GM21447 (cell line): ENCODE data around the gene LYRM4.

Experiments
- ATAC-seq: cut with Tn5 transposase; IDR thresholded peaks from one replicate; pipeline ENCODE4 v1.9.1; 2021; ENCODE audit not compliant: unreplicated experiment

LYRM4 gene

GRCh38 chr6:5247201-5247600, 13.5 kb downstream of the LYRM4 start:
- ATAC-seq = no peak

DNA sequence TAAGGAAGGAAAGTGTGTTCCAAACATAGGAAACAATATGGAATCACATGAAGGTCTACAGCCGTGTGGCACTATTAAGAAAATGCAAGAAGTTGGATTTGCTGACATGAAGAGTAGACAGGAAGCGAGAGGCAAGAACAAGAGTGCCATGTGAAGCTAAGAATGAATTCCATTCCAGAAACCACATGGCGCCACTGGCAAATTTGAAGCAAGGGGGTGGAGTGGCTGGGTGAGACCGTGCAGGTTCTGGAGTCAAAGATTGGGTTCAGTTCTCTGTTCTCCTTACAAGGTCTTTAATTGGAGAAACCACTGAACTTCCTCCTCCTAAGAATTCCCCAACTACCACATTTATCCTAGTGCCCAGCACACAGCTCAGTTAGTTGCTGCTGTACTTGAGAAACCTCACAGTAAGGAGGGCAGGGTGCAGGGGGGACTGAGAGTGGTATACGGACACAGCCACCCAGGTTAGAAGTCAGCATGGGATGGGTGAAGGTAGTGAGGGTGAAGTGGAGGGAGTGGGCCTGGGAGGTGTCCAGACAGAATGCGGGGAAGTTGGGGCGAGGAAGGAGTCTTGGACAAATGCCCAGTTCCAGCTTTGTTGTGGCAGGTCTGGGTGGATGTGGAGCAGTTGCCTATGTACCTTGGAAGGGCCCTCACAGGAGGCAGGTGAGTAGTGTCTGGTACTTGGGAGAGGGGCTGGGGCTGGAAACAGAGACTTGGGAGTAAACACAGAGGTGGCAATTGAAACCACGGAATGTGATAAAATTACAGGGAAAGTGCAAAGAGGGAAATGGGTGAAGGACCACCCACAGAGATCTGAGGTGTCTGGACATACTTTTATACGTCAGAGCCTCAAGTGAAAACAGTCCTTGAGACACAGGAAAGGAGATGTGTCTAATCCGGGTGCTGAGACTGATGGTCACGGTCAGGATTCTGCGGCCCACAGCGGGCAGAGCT, 14.3 kb downstream of the LYRM4 start:
- no peak for ATAC-seq

GRCh38 chr6:5243069-5243468, 17.7 kb downstream of the LYRM4 start:
- no peak for ATAC-seq

- no peak for ATAC-seq
Measured at GRCh38 chr6:5241252-5241651, 19.5 kb downstream of the LYRM4 start.

GRCh38 chr6:5238336-5238735, 22.4 kb downstream of the LYRM4 start:
- no peak for ATAC-seq

DNA sequence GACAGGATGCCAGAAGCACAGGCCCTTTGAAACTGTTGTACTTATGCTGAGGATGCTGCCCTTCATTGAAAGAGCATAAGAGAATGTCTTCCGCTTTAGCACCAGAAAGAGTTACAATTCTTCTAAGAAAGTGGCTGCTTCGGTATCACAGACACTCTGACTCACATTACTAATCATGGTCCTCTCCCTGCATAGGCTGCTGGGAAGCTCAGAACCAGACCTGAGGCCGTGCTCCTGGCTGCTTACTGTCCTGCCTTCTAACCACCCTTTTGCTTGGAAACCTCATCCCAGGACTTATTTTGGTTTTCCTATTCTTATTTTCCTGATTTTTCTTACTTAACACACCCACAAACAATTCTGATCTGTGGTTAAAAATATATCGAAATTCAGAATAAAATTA, 22.9 kb downstream of the LYRM4 start:
- ATAC-seq = no peak

DNA sequence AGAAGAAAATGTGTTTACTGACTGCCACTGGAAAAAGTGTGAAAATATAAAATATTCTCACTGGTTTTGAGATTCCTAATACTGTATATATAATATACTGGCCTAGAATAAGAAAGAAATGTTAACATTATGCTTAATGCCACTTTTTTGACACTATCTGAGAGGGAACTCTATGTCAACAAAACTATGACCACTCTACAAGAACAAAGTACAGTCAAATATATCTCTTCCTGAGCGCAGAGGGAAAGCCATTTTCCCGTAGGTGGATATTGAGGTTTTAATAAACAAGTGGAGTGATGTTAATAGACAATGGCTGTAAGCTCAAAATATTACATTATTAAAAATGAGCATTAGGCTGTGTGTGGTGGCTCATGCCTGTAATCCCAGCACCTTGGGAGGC, 24.9 kb downstream of the LYRM4 start:
- ATAC-seq = no peak

- no peak for ATAC-seq
Measured at GRCh38 chr6:5234874-5235273, 25.9 kb downstream of the LYRM4 start.

DNA sequence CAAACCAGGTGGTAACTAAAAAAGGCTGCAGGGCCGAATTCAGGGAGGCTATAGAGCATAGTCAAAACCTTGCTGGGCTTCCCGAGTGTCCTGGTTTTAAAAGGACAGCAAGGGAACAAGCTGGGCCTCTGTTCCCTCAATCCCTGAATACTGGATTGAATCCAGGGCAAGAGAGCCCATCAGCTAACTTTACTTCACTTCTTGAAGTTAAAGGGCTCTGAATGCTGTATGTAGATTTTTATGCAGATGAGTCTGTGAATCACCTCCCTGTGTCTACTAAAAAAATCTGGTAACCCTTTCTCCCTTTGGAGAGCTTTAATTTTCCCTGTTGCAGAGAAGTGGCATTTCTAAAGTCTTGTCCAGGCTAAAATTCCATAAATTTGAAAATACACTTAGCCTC, 29.5 kb downstream of the LYRM4 start:
- no peak for ATAC-seq

- no peak for ATAC-seq
Measured at GRCh38 chr6:5230081-5230480, 30.7 kb downstream of the LYRM4 start.

DNA sequence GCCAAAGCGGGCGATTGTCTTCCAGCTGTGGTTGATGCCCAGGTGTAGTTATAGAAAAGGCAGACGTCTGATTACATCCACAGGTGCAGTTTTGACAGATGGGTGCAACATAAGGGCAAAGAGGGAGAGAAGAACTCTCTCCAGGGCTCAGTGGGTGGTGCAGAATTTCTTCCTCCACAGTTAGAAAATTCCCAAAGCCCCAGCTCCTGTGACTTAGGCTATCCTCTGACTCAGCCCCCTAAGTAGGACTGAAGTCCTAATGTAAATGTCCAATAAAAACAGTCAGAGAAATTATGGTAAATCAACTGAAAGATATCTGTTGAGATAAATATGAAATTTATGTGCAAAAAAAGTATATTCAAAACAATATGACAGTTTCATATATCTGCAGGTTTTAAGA, 31.4 kb downstream of the LYRM4 start:
- no peak for ATAC-seq

- ATAC-seq = no peak
Measured at GRCh38 chr6:5223309-5223708, 37.4 kb downstream of the LYRM4 start.

- no peak for ATAC-seq
Measured at GRCh38 chr6:5220443-5220842, 40.3 kb downstream of the LYRM4 start.

DNA sequence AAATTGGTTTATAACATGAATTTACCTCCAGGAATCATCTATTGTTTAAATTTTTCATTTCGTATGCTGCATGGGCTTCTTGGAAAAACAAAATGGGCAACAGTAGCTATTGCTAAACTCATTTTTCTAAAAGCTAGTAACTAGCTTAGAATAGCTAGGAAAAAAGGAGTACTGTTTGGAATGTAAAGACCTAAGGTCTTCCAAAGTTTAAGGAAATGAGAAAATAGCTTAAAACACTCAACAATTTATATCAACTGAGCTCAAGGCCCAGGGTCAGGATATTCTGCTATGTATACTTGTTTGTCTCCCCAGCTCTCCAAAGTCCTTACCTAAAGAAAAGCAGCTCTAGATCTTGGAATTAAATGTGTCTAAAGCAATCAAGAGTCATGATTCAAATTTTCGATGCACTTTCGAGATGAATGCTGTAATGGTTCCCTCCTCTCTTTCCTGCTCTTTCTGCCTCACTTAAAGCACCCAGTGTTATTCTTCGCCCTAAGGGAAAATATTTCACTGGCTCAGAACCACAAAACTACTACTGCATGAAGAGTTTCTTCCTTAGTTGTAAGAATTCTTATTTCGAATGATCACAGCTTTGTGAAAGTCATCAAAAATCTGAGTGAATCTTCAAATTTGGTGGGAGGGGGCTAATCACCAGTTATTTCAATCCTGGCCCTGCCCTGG, 41.6 kb downstream of the LYRM4 start:
- ATAC-seq = no peak

DNA sequence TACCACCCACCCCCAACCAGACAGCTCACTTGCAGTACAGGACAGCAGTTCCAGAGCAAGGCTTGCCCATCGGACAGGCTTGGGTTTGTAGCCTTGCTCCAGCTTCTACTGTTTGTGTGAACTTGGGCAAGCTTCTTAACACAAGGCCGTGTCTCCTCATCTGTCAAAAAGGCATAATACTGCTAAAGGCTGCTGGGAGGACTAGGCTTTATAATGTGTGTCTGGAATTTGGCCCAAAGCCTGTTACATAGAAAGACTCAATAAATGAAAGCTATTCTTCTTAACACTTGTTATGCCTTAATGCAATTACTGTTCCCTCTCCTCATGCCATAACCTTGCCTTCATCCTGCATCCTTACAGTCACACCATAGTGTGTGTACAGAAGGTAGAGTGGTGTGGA, 43.4 kb downstream of the LYRM4 start:
- ATAC-seq = no peak

- ATAC-seq = no peak
Measured at GRCh38 chr6:5215799-5216198, 45.0 kb downstream of the LYRM4 start.

DNA sequence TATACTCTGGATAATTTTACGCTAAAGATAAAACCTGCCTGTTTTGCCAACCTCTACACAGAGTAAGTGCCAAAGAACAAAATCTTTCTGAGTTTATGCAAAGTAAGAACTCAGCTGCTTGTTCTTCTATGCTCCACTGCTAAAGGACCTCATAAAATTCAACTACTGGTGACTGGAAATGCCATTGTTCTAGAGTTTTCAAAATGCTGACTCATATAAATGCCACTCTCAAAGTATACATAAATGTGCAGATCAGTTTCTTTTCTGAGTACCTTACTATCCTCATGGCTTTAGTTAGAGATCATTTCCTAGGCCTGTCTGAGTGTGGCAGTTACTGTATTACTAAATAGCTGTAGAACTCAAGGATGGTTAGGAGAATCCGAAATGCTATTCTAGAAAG, 45.6 kb downstream of the LYRM4 start:
- ATAC-seq = no peak

- no peak for ATAC-seq
Measured at GRCh38 chr6:5214570-5215052, 46.1 kb downstream of the LYRM4 start.

- ATAC-seq = no peak
Measured at GRCh38 chr6:5213836-5214235, 46.9 kb downstream of the LYRM4 start.

DNA sequence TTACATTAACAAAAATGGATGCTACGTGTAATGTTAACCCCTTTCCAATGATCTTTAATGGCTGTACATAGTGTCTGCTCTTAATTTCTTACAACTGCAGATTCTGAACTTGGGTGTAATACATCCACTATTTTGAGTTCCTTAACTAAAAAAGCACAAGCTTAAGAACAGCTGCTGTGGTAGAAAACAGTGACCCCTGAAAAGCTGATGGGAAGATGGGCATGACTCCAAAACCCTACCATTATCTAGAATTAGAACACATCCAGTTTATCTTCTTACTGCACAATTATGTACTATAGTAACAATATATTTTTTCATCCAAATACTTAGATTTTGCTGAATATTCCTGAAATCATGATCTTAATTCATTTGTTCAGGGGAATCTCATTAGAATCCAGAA, 49.3 kb downstream of the LYRM4 start:
- ATAC-seq = no peak

- no peak for ATAC-seq
Measured at GRCh38 chr6:5208471-5208971, 52.2 kb downstream of the LYRM4 start.

DNA sequence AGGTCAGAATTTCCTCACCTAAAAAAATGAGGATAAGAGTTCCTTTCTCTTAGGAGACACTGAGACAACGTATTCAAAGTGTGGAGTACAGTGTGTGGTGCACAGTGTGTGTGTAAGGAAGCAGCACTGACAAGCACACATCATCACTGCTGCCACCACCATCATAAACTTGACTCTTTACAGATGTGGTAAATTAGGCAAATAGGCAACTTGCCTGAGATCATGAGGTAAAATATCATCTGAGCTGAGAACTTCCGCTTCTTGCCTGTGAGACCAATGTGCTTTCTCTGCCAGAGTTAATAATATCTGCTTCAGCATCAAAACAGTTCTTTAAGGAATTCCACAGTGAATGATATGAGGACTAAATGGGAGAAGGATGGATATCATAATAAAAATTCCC, 52.7 kb downstream of the LYRM4 start:
- ATAC-seq = no peak
